Mucosa of descending colon (tissue), 3 donors: Measurements from ENCODE around the gene ABR. TPM values are rescaled to one million over a fixed set of nuclear protein-coding genes. Genes with fewer than 3 reads are reported as not detected.

Experiments
- ATAC-seq: fragments of 200-7000 bp; cut with Tn5 transposase; one replicate; pipeline ENCODE4 v1.9.1; 2020; ENCODE audit warnings: mild to moderate bottlenecking, moderate library complexity
- DNase-seq, 3 donors: peaks; one replicate each; pipeline ENCODE4 v3.0.0-alpha.2; 2020
- H3K36me3 ChIP-seq: fragments of 200-600 bp; one replicate; pipeline ENCODE4 v1.8.0; 2021; ENCODE audit warnings: low read depth, mild to moderate bottlenecking
- H3K4me1 ChIP-seq: fragments of 200-600 bp; one replicate; pipeline ENCODE4 v1.8.0; 2021; ENCODE audit warnings: low read depth, mild to moderate bottlenecking
- H3K4me3 ChIP-seq: fragments of 200-600 bp; one replicate; pipeline ENCODE4 v1.8.0; 2021; ENCODE audit warnings: mild to moderate bottlenecking
- H3K9me3 ChIP-seq: fragments of 200-600 bp; one replicate; pipeline ENCODE4 v1.8.0; 2021; ENCODE audit warnings: mild to moderate bottlenecking
- CTCF ChIP-seq: fragments of 200-600 bp; IDR thresholded peaks from one replicate; pipeline ENCODE4 v1.8.0; 2022; ENCODE audit warnings: antibody characterized with exemption, mild to moderate bottlenecking
- intact Hi-C, 2 donors: fragments of 100-400 bp; cut with DNase I in 1 of 2; cut with micrococcal nuclease in 1 of 2; formaldehyde crosslinking; loops; one replicate each; pipeline versions ENCODE4 v1.11.0 to v1.11.1; 2022; cut with DNase I, micrococcal nuclease
- long read RNA-seq, 2 donors: library from polyadenylated mRNA; unstranded; transcript quantifications; one replicate each; pipeline ENCODE4 v2.0.0, GENCODE V29; 2019 to 2021
- total RNA-seq, 3 donors: library from RNA; stranded (reverse); fragmentation: NEBNext Ultra II Directional in 2 of 3; extraction: Animal tissue kit (Norgen Biotek cat#: 25700) in 2 of 3; gene quantifications; one replicate each; pipeline versions ENCODE4 v1.2.1 to v1.2.4, GENCODE V29; 2021 to 2023
- donor health status: DM: no; HTN: no; CAD: no; lungs with moderate emphysema.
- donor health status: DM: no; HTN: no; CAD: no.
- donor health status: DM: no; HTN: yes; CAD: no.

ABR gene
- total RNA-seq, result 100 to 1,000 TPM; 257 to 470 (median 292) TPM
- long read RNA-seq, donor 1, transcript ABR-218 (5 exons, 3,776 nt), result minor isoform, 7 of 140 reads
- long read RNA-seq, donor 1, transcript ABR-204 (8 exons, 1,049 nt), result major isoform, 8 of 140 reads
- long read RNA-seq, donor 1, partial matches to known transcripts, result 45 of 140 reads
- long read RNA-seq, donor 1, other reads (novel, unspliced or antisense), result 77 of 140 reads
- long read RNA-seq, donor 2, partial matches to known transcripts, result 2 of 18 reads
- long read RNA-seq, donor 2, other reads (novel, unspliced or antisense), result 16 of 18 reads

- Histone ChIP-seq H3K36me3 (no peaks in the 10 kb centered on the region), H3K4me3 (peak within 1 kb of the TSS; percentile 54), H3K4me1 (peaks cover 14% of the 10 kb centered on the region), H3K9me3 (no peaks in the 10 kb centered on the region)
- no peak for TF ChIP-seq CTCF
- DNase-seq (peak; percentile 51 to 72 (median 71)), ATAC-seq (peak; percentile 82)
- intact Hi-C loops, result no loop called here
Observed at GRCh38 chr17:1179818-1180742, at the start of gene ABR. Gene ABR (minus strand): TSS chr17:1179981. CDS start chr17:1179727, 254 bp downstream.

- Histone ChIP-seq H3K9me3 (no peaks in the 10 kb centered on the region), H3K4me3 (peak overlapping the region; percentile 54), H3K4me1 (peaks cover 21% of the 10 kb centered on the region), H3K36me3 (no peaks in the 10 kb centered on the region)
- no peak for TF ChIP-seq CTCF
- DNase-seq (peak; percentile 88 to 90 (median 90)), ATAC-seq (peak; percentile 81)
- intact Hi-C loops, result no loop called here
Observed at GRCh38 chr17:1229349-1229899, 49.6 kb upstream of the ABR start.

GRCh38 chr17:1228781-1229348 is 49.1 kb upstream of the ABR start:
- Histone ChIP-seq H3K9me3 (no peaks in the 10 kb centered on the region), H3K36me3 (no peaks in the 10 kb centered on the region), H3K4me1 (peaks cover 23% of the 10 kb centered on the region), H3K4me3 (peak overlapping the region; percentile 54)
- TF ChIP-seq CTCF, result no peak
- ATAC-seq (peak; percentile 22), DNase-seq (peak in 1 of 3 donors; percentile 57)
- intact Hi-C loops, result no loop called here

GRCh38 chr17:1227917-1228780 is 48.4 kb upstream of the ABR start:
- ATAC-seq (peak; percentile 32), DNase-seq (peak; percentile 64 to 71 (median 70))
- H3K4me1 ChIP-seq, result peaks cover 23% of the 10 kb centered on the region
- no peaks in the 10 kb centered on the region for H3K36me3 ChIP-seq
- intact Hi-C loops, result no loop called here
- no peak for TF ChIP-seq CTCF
- no peaks in the 10 kb centered on the region for H3K9me3 ChIP-seq
- H3K4me3 ChIP-seq, result peak overlapping the region; percentile 54

- intact Hi-C loops, result no loop called here
- DNase-seq (no peak), ATAC-seq (no peak)
- Histone ChIP-seq H3K4me1 (peaks cover 23% of the 10 kb centered on the region), H3K36me3 (no peaks in the 10 kb centered on the region), H3K9me3 (no peaks in the 10 kb centered on the region), H3K4me3 (no peak overlapping the region)
- TF ChIP-seq CTCF, result no peak
Observed at GRCh38 chr17:1227365-1227764, 47.6 kb upstream of the ABR start.
